GM12874 (cell line): ENCODE measurements around the gene GABBR2.

Experiments
- CTCF ChIP-seq: IDR thresholded peaks from 2 replicates; pipeline ENCODE4 v1.5.1; 2011; ENCODE audit warnings: low read depth, mild to moderate bottlenecking, control low read depth, low read length, moderate library complexity; ENCODE audit not compliant: insufficient read depth

Gene GABBR2

GRCh38 chr9:98449871-98450270, 258.9 kb downstream of the GABBR2 start:
- TF ChIP-seq CTCF: no peak

- no peak for TF ChIP-seq CTCF
Measured at GRCh38 chr9:98445576-98445975, 263.2 kb downstream of the GABBR2 start.

- TF ChIP-seq CTCF: no peak
Measured at GRCh38 chr9:98444601-98445000, 264.1 kb downstream of the GABBR2 start.

- TF ChIP-seq CTCF: no peak
Measured at GRCh38 chr9:98442541-98442940, 266.2 kb downstream of the GABBR2 start.

- TF ChIP-seq CTCF: no peak
Measured at GRCh38 chr9:98442114-98442513, 266.6 kb downstream of the GABBR2 start.

GRCh38 chr9:98438666-98439065, 270.1 kb downstream of the GABBR2 start:
- no peak for TF ChIP-seq CTCF

GRCh38 chr9:98437458-98438034, 271.2 kb downstream of the GABBR2 start:
- TF ChIP-seq CTCF: no peak
